GM18507 (cell line): Measurements from ENCODE around the gene ARHGEF16.
A peak's percentile ranks its signal among the peaks of the same experiment; 100 is the strongest.

ENCODE experiments used
- DNase-seq: peaks from one replicate; pipeline ENCODE4 v3.0.0; 2011; ENCODE audit warnings: low read depth; ENCODE audit not compliant: insufficient read length; ENCODE audit errors: extremely low spot score
- FAIRE-seq: peaks from 2 replicates; lab custom pipeline; 2011; peaks lifted over from hg19 to GRCh38; lab: Jason Lieb, UNC

The ARHGEF16 gene

DNA sequence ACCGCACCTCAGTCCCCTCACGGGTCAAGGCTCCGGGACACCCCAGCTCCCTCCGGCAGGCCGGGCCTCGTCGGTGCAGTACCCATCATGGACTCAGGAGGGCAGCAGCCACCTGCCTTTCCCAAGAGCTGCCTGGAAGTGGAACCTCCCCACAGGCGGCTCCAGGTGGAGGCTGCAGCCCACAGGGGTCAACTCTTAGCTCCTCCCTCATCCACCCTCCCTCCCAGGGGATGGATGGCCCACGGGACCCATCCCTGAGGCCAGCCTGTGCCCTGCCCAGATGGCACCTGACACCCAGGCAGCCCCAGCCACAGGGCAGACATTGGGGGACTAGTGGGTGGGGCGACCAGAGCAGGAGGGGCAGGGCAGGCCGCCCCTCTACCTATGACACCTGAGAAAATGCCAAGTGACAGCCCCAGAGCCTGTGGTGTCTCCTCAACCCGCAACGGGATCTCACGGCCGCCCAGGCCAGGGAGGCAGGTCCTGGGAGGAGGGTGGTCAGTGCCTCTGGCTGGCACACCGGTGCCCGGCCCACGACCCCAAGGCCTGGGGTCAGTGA, 1.2 kb upstream of the ARHGEF16 start:
- DNase-seq (peak; percentile 71), FAIRE-seq (peak; percentile 44)

- DNase-seq = no peak
Observed at GRCh38 chr1:3454811-3455618, 550 bp downstream of the ARHGEF16 start.

GRCh38 chr1:3455670-3456448, 1.4 kb downstream of the ARHGEF16 start:
- DNase-seq (no peak), FAIRE-seq (no peak)

More at GRCh38 chr1:3454811-3455618, 550 bp downstream of the ARHGEF16 start:
- FAIRE-seq = no peak

- FAIRE-seq = no peak
- no peak for DNase-seq
Observed at GRCh38 chr1:3456449-3456963, 2.0 kb downstream of the ARHGEF16 start.

GRCh38 chr1:3456964-3457909, 2.8 kb downstream of the ARHGEF16 start:
- FAIRE-seq = no peak
- no peak for DNase-seq

DNA sequence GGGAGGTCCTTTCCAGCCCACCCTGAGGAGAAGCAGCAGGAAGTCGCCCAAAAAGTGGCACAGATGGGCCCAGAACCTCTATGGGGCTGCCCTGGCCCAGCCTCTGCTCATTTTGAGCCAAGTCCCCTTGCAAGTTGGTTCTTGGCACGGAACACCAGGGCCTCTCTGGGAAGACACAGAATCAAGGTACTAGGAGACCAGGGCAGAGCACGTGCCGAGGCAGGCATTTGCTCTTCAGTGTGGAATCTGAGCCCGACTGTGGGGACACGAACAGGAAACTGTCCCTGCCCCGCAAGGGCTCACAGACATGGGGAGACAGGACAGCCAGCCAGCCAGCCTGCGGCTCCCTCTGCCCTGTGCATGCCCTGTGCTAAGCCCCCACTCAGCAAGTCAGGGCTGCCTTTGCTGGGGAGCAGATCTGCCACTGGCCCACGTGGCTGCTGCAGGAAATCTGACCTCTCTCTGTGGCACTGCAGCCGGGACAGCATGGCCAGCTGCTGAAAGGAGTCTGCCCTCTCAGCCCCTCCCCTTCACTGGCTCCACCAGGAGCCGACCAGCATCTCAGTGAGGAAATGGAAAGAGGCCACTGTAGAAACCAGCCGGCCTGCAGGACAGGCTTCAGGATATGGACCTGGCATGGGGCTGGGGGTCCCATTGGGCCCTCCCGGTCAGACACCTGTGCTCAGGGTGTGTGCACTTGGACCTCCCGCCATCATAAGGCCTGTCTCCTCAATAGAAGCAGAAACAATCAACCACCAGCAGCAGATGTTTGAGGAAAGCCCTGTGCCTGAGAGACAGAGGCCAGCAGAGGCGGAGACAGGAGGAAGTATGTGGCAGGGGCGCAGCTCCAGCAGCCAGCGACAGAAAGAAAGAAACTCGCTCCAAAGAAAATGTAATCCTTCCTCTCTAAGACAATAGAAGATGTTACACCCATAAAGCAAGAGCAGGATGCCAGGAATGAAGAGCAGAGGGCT, 3.7 kb downstream of the ARHGEF16 start:
- DNase-seq = no peak
- FAIRE-seq = no peak

DNA sequence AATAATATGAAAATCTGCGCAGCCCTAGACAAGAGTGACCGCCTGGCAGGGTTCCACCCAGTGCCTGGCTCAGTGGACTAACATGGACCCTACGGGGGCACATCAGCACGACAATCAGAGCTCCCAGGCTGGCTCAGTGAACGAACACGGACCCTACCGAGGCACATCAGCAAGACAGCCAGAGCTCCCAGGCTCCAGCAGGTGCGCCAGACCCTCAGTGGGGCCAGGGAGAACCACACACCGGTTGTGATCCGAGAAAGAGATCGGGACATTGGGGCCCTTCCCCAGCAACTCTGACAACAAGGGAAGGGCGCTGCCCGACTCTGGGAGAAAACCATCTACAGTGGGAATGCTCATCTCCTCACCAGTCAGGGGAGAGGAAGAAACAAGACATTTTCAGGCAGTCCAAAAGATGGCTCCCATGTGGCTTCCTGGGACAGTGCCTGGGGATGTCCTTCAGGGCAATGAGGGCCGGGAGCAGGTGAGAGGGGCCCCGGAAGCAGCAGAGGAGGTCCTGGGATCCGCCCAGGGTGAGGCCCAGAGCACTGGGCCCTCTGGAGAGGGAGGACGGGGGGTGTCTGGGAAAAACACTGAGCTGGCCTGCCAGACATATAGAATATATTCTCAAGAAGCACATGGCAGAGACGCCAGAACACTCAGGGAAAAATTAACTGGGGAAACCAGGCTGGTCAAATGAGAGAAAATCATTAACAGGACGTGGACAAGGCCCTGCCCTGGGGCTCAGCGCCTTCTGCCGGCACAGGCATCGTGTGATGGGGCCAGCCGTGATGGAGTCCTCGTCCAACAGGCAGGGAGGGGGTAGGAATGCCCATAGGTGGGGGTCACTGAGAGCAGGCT, 4.8 kb downstream of the ARHGEF16 start:
- FAIRE-seq (no peak), DNase-seq (no peak)

GRCh38 chr1:3459940-3460671, 5.6 kb downstream of the ARHGEF16 start:
- no peak for FAIRE-seq
- no peak for DNase-seq

DNA sequence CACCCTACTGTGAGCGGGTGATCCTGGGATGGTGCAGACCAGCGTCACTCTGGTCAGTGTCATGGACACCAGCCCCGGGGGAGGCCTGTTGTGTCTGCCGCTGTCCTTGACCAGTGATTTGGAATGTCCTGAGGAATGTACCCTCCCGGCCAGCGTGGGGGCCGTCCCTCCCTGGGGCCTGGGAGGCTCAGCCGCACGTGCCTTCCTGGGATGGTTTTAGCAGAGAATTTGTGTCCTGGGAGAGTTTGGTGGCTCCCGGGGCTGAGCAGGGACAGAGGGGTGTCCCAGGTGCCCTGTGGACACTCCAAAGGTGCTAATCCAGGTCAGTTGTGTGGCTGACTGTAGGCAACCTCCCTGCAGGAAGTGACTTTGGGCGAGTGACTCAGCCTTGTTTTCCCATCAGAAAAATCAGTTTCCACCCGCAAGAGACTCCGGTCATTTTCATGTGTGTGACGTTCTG, 6.2 kb downstream of the ARHGEF16 start:
- no peak for FAIRE-seq
- DNase-seq = no peak

GRCh38 chr1:3461238-3461933, 6.9 kb downstream of the ARHGEF16 start:
- DNase-seq (no peak), FAIRE-seq (no peak)

- FAIRE-seq (no peak), DNase-seq (no peak)
Observed at GRCh38 chr1:3461934-3462275, 7.4 kb downstream of the ARHGEF16 start.

- no peak for FAIRE-seq
- no peak for DNase-seq
Observed at GRCh38 chr1:3462356-3463012, 8.0 kb downstream of the ARHGEF16 start.

GRCh38 chr1:3463013-3463385, 8.5 kb downstream of the ARHGEF16 start:
- FAIRE-seq = no peak
- no peak for DNase-seq

DNA sequence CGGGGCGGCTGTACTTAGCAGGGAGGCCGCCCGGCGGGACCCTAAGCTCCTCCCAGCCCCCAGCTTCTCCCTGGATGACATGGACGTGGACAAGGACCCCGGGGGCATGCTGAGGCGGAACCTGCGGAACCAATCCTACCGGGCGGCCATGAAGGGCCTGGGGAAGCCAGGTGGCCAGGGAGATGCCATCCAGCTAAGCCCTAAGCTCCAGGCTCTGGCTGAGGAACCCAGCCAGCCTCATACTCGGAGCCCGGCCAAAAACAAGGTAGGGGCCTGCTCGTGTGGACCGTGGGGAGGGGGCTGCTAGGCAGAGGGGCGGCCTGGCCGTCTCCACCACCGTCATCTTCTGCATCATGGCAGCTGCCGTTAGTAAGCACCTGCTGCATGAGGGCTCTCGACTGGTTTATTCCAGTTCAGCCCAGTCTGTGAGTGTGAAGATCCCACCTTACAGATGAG, 9.0 kb downstream of the ARHGEF16 start:
- DNase-seq (no peak), FAIRE-seq (no peak)

DNA sequence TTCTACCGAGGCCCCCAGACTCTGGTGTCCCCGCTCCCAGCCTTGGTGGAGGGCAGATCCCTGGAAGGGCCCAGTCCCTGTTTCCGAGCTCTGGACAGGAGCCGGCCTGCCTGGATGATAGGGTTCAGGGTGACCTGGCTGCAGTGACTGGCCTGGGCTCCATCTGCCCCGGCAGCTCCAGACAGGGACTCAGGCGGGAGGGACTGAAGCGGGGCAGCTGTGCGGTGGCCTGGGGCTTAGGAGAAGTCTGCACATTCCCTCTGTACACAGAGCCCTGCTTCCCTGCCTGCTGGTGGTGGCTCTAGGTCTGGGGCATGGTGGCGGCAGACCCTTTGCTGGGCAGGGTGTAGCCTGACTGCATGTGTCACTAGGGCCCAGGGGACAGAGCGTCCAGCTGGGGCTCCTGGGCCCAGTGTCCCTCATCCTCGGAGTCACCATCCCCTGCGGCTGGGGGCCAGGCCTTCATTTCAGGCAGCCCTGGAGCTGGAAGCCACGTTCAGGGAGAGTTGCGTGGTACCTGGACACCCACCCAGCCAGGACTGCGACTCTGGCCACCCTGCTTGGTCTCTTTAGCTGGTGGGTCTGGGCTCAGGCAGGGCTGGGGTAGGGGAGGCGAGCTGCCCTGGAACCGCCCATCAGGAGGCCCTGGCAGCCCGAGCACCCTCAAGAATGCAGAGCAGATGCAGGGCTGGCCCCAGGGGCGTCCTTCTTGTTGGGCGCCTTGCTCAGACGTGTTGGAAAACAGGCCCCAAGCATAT, 9.6 kb downstream of the ARHGEF16 start:
- FAIRE-seq (no peak), DNase-seq (no peak)
